ENCODE data around the gene ZC3H7B.

GRCh38 chr22:41343717-41344116 lies 42.4 kb downstream of the ZC3H7B start:
- TF ChIP-seq EZH2 (IDR thresholded peaks at IDR 0.05; ENCODE audit: borderline replicate concordance, low read depth, low read length, severe bottlenecking) (no peak), CTCF (IDR thresholded peaks at IDR 0.05; ENCODE audit: extremely low read depth in 1 of 2, insufficient read depth in 1 of 2, low read depth in 1 of 2, low read length in 2 of 2) (no peak), FOS (IDR thresholded peaks at IDR 0.05; ENCODE audit: borderline replicate concordance, insufficient read depth, low read length) (no peak), POLR2A (IDR thresholded peaks at IDR 0.05; ENCODE audit: low read depth, low read length) (no peak)

Measured in endothelial cell of umbilical vein (primary cell).